RWPE2 (cell line): ENCODE measurements around the gene MIER2.

ENCODE experiments used
- ATAC-seq: fragments of 200-7000 bp; cut with Tn5 transposase; 3 replicates; pipeline ENCODE4 v1.9.1; 2021; ENCODE audit warnings: low read depth
- DNase-seq: peaks from one replicate; pipeline ENCODE4 v3.0.0-alpha.2; 2020; ENCODE audit warnings: low spot score
- H3K27ac ChIP-seq: fragments of 450-650 bp; 2 replicates; pipeline ENCODE4 v1.5.1; 2017; ENCODE audit warnings: mild to moderate bottlenecking; ENCODE audit not compliant: poor library complexity, severe bottlenecking
- H3K27me3 ChIP-seq: fragments of 250-450 bp; sonication (Bioruptor Pico); 2 replicates; pipeline ENCODE4 v1.5.1; 2021; ENCODE audit warnings: mild to moderate bottlenecking, moderate library complexity; ENCODE audit not compliant: insufficient read depth, poor library complexity, severe bottlenecking
- H3K36me3 ChIP-seq: fragments of 250-450 bp; sonication (Bioruptor Pico); 2 replicates; pipeline ENCODE4 v1.5.1; 2020; ENCODE audit warnings: low read depth, mild to moderate bottlenecking, moderate library complexity
- H3K4me1 ChIP-seq: fragments of 250-450 bp; sonication (Bioruptor Pico); 2 replicates; pipeline ENCODE4 v1.5.1; 2021; ENCODE audit warnings: mild to moderate bottlenecking, moderate library complexity; ENCODE audit not compliant: insufficient read depth, poor library complexity, severe bottlenecking
- H3K4me3 ChIP-seq: fragments of 250-450 bp; sonication (Bioruptor Pico); 2 replicates; pipeline ENCODE4 v1.5.1; 2021; ENCODE audit warnings: mild to moderate bottlenecking, moderate library complexity; ENCODE audit not compliant: severe bottlenecking
- H3K9me3 ChIP-seq: fragments of 250-450 bp; sonication (Bioruptor Pico); 2 replicates; pipeline ENCODE4 v1.5.1; 2021; ENCODE audit warnings: mild to moderate bottlenecking, moderate library complexity; ENCODE audit not compliant: severe bottlenecking
- CTCF ChIP-seq: fragments of 450-650 bp; IDR thresholded peaks from one replicate; pipeline ENCODE4 v1.5.1; 2017; ENCODE audit warnings: mild to moderate bottlenecking, moderate library complexity; ENCODE audit not compliant: poor library complexity, severe bottlenecking

Gene MIER2

DNA sequence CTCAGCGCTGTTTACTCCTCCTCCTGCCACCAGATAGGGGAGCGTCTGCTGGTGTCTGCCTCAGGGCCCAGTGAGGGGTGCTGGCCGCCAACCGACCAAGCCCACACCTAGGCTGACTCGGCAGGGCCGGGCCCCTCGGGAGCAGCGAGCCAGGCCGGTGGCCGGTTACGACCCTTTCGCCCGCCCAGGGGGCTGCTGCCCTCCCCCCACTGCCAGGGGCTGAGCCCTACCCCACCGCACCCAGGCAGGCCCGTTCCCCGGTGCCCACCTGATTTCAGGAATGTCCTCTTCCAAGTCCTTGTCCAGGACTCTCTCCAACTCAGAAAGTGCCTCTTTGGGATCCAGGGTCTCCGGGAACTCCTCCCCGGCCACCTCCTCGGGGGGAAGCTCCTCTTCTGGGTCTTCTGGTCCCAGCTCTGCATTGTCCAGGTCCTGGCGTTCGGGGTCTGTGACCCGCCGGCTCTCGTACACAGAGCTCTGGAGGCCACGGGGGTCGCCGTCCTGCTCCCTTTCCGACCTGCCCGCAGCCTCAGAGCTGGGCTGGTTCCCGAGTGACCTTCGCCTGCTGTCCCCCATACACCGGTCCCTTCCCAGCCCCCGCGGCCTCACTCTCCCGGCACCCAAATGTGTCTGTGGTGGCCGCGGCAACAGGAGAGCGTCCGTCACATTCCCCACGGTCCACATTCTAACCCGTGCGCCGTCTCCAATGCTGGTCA lies 31.0 kb upstream of the MIER2 start:
- peaks cover 7% of the 10 kb centered on the region for H3K4me1 ChIP-seq
- no peak for TF ChIP-seq CTCF
- ATAC-seq (no peak), DNase-seq (no peak)
- no peaks in the 10 kb centered on the region for H3K36me3 ChIP-seq
- H3K27ac ChIP-seq = no peak overlapping the region
- no peaks in the 10 kb centered on the region for H3K27me3 ChIP-seq
- H3K9me3 ChIP-seq = no peaks in the 10 kb centered on the region
- H3K4me3 ChIP-seq = no peak overlapping the region

GRCh38 chr19:374886-375235 lies 30.3 kb upstream of the MIER2 start:
- Histone ChIP-seq H3K4me1 (peaks cover 7% of the 10 kb centered on the region), H3K9me3 (no peaks in the 10 kb centered on the region), H3K27ac (no peak overlapping the region), H3K36me3 (no peaks in the 10 kb centered on the region), H3K27me3 (no peaks in the 10 kb centered on the region), H3K4me3 (no peak overlapping the region)
- DNase-seq (no peak), ATAC-seq (no peak)
- TF ChIP-seq CTCF = no peak

DNA sequence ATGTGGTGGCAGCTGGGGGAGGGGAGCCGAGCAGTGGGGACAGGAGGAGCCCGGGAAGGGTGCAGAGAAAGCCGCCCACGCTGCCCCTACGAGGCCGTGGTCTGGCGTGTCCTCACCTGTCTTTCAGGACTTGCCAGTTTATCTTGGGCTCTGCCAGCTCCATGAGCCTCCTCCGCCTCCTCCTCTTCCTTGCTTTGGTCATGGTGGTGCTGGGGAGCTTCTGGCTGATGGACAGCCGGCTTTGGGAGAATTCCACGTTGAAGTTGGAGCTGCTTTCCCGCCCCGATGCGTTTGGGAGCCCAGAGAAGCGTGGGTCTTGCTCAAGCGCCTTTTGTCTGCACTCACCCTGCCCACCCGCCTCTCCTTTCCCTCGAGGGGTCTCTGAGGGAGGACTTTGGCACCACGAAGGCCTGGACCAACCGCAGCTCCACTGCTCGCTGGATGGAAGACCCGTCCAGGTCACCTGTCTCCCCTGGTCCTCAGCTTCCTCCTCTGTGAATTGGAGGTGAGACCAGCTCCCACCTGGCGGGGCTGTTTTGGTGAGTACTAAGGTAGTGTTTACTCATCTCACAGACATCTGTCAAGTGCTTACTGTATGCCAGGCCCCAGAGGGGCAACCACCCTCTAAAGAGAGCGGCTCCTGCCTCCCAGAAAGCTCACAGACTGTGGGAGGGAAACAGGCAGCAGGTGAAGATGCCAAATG lies 29.7 kb upstream of the MIER2 start:
- Histone ChIP-seq H3K9me3 (no peaks in the 10 kb centered on the region), H3K4me3 (no peak overlapping the region), H3K27me3 (no peaks in the 10 kb centered on the region), H3K27ac (no peak overlapping the region), H3K4me1 (peaks cover 7% of the 10 kb centered on the region), H3K36me3 (no peaks in the 10 kb centered on the region)
- ATAC-seq (peak; percentile 40; the same call in 1 of the 3 replicates), DNase-seq (no peak)
- no peak for TF ChIP-seq CTCF

DNA sequence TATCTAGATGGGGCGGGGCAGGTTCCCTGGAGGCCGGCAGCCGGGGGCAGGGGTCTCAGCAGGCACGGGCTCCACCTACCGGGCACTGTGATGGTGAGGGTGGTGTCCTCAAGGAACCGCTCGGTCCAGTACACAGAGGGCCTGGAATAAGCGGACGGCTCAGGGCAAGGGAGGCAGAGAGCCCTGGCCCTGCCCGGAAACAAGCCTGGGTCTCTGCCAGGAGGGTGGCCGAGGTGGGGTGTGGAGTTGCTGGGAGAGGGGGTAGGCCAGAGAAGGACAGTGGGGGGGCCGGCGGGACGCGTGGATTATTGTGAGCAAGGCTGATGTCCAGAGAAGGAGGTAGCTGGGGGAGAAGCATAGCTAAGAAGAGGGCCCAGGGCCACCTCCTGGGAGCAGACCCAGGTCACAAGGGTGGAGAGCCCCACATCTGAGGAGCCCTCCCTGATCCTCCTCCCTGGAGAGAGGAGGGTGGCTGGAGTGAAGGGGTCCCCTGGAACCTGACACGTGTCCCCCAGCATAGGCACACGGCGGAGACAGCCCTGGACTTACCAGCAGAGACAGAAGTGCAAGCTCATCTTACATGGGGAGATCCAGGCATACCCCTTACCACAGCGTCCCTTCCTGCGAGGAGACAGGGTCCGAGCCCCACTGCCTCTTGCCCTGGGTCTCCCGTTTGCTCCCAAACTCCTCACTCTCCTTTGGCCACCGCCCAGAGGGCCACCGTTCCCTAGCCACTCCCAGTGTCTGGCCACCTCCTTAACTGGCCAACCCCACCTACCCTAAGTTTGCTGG lies 29.0 kb upstream of the MIER2 start:
- no peaks in the 10 kb centered on the region for H3K27me3 ChIP-seq
- H3K27ac ChIP-seq = no peak overlapping the region
- ATAC-seq (no peak), DNase-seq (no peak)
- TF ChIP-seq CTCF = no peak
- H3K4me1 ChIP-seq = peaks cover 7% of the 10 kb centered on the region
- H3K9me3 ChIP-seq = no peaks in the 10 kb centered on the region
- no peak overlapping the region for H3K4me3 ChIP-seq
- H3K36me3 ChIP-seq = no peaks in the 10 kb centered on the region
